Epidermal melanocyte (primary cell): ENCODE data around the gene SHD.
"Not testable (repeated sequence)": the region's sequence is repeated elsewhere in the genome, so short reads cannot be mapped to it uniquely, and the experiment has no call there.

ENCODE experiments used
- DNase-seq: peaks from one replicate; pipeline ENCODE4 v3.0.0; 2011; ENCODE audit warnings: low spot score; ENCODE audit not compliant: insufficient read length

Gene SHD, protein sequence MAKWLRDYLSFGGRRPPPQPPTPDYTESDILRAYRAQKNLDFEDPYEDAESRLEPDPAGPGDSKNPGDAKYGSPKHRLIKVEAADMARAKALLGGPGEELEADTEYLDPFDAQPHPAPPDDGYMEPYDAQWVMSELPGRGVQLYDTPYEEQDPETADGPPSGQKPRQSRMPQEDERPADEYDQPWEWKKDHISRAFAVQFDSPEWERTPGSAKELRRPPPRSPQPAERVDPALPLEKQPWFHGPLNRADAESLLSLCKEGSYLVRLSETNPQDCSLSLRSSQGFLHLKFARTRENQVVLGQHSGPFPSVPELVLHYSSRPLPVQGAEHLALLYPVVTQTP

DNA sequence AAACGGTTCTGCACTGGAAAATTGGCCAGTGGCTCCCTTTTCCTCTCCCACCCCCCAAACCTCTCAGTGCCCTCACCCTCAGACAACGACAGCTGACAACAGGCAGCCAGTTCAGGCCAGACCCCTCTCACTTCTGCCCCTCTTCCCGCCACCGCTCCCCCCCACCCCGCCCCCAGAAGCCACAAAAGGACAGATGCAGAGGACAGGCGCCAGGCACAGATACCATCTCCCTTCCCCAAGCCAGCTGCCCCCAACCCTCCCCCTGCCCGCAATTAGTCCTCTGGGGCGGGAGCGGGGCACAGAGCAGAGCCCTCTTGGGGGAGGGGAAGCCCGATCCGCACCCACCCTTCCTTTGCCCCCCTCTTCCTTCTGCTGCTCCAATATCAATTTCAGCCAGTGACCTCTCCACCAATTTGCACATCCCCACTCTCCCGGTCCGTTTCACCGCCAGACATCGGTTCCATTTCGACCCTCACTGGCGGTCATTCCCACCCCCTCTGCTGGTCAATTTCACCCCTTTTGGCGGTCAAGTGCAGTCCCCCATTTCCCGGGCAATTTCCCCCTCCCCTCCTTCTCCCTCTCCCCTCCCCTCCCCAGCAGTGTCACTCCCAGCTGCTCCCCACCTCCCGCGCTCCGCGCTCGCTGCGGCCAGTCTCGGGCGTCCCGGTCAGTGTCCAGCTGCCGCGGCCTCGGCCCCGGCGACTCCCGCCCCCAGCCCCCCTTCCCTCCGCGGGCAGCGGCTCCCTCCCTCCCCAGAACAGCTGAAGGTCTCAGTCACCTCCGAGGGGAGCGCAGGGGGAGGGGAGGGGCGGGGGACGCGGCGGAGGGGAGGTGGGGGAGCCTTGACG, at the start of gene SHD:
Gene SHD, plus strand, starts transcription at position 848 of the 848 bp plus-strand sequence. CDS start 798 bp downstream, outside the sequence.
- DNase-seq: no peak

GRCh38 chr19:4230237-4230636, 48.8 kb upstream of the SHD start:
- DNase-seq: not testable (repeated sequence)

DNA sequence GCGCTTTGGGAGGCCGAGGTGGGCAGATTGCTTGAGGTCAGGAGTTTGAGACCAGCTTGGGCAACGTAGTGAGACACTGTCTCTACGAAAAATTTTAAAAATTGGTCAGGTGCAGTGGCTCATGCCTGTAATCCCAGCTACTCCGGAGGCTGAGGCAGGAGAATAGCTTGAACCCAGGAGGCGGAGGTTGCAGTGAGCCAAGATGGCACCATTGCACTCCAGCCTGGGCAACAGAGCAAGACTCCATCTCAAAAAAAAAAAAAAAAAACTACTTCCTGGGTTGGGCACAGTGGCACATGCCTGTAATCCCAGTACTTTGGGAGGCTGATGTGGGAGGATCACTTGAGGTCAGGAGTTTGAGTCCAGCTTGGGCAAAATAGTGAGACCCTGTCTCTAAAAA, 47.5 kb upstream of the SHD start:
- not testable (repeated sequence) for DNase-seq

- DNase-seq: not testable (repeated sequence)
Observed at GRCh38 chr19:4232139-4232538, 46.9 kb upstream of the SHD start.

- no peak for DNase-seq
Observed at GRCh38 chr19:4232614-4233281, 46.3 kb upstream of the SHD start.

GRCh38 chr19:4233282-4233853, 45.7 kb upstream of the SHD start:
- no peak for DNase-seq

- DNase-seq: no peak
Observed at GRCh38 chr19:4234142-4234861, 44.8 kb upstream of the SHD start.

DNA sequence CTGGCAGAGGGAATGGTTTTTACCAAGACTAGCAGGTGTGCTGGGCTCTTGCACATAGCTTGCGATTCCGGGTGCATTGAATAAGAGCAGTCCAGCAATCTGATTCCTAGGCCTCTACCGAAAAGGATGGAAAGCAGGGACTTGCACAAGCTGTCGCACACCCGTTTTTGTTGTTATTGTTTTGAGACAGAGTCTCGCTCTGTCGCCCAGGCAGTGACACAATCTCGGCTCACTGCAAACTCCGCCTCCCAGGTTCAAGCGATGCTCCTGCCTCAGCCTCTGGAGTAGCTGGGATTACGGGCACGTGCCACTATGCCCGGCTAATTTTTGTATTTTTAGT, 44.2 kb upstream of the SHD start:
- no peak for DNase-seq

DNA sequence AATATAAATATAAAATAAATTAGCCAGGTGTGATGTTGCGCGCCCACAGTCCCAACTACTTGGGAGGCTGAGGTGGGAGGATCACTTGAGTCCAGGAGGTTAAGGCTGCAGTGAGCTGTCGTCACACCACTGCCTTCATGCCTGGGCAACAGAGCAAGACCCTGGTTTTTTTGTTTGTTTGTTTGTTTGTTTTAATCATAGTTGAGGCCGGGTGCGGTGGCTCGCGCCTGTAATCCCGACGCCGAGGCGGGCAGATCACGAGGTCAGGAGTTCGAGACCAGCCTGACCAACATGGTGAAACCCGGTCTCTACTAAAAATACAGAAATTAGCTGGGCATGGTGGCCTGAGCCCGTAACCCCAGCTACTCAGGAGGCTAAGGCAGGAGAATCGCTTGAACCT, 41.6 kb upstream of the SHD start:
- DNase-seq: not testable (repeated sequence)

DNA sequence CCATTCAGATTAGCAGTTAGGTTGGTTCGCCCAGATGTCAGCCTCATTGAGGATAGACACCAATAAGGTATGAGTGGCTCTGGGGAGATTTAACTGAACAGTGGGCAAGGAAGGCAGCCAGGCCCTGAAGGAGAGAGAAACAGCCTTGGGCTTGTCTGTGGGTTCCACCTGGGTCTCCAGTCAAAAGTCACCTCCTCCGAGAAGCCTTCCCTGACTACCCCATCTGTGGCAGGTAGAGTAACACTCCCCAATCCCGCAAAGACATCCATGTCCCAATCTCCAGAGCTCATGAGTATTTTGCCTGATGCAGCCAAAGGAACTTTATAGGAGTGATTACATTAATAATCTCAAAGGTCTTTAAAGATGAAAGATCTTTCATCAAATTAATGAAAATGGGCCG, 40.2 kb upstream of the SHD start:
- DNase-seq: no peak

- no peak for DNase-seq
Observed at GRCh38 chr19:4241824-4242430, 37.1 kb upstream of the SHD start.

DNA sequence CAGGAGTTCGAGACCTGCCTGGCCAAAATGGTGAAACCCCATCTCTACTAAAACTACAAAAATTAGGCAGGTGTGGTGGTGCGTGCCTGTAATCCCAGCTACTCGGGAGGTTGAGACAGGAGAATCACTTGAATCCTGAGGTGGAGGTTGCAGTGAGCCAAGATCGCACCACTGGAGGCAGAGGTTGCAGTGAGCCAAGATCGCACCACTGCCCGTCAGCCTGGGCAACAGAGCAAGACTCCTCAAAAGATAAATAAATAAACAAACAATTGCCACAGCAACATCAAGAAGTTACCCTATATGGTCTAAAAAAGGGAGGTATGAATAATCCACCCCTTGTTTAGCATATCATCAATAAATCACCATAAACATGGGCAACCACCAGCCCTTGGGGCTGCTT, 33.1 kb upstream of the SHD start:
- DNase-seq: not testable (repeated sequence)

GRCh38 chr19:4246767-4247593, 32.1 kb upstream of the SHD start, which contains the start of gene YJU2:
YJU2 (plus strand) TSS chr19:4247080; CDS start chr19:4247147, 67 bp downstream.
- peak; percentile 99 for DNase-seq

- DNase-seq: no peak
Observed at GRCh38 chr19:4256563-4256962, 22.5 kb upstream of the SHD start.

DNA sequence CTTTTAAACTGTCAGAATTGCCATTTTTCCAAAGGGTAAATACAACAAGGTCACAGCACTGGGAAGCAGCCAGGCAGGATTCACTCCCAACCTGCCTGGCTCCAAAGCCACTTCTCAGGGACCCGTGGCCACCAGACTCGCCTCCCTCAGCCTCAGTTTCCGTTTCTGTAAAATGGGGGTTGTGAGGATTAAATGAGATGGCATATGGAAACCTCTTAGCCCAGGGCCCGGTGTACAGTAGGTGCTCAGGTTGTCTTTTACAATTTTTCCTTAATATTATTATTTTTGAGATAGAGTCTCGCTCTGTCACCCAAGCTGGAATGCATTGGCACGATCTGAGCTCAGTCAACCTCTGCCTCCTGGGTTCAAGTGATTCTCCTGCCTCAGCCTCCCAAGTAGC, 22.0 kb upstream of the SHD start:
- DNase-seq: no peak

- no peak for DNase-seq
Observed at GRCh38 chr19:4258181-4258580, 20.9 kb upstream of the SHD start.

- DNase-seq: no peak
Observed at GRCh38 chr19:4260613-4261191, 18.4 kb upstream of the SHD start.

- no peak for DNase-seq
Observed at GRCh38 chr19:4264812-4265211, 14.3 kb upstream of the SHD start.

GRCh38 chr19:4266253-4267000, 12.6 kb upstream of the SHD start:
- DNase-seq: no peak
